A549 (cell line): ENCODE results near the gene RNF4. TPM values are rescaled to one million over a fixed set of nuclear protein-coding genes. Genes with fewer than 3 reads are reported as not detected.
"Not testable (repeated sequence)": the region's sequence is repeated elsewhere in the genome, so short reads cannot be mapped to it uniquely, and the experiment has no call there.

Experiments
- ATAC-seq, 2 experiments: fragments of 200-7000 bp in 1 of 2; fragments of >200 bp in 1 of 2; cut with Nextera tagmentation in 1 of 2; cut with Tn5 transposase in 1 of 2; 3 replicates each; pipeline versions ENCODE4 v1.8.0 to v1.9.1; 2018 to 2020; ENCODE audit warnings: mild to moderate bottlenecking in 1 of 2, moderate library complexity in 1 of 2
- CTCF ChIA-PET: fragments of 300-600 bp; sonication (Branson Sonifier 250); formaldehyde crosslinking; extraction: SDS; loops from one replicate; lab custom pipeline; 2021; ENCODE audit warnings: antibody characterized with exemption, inconsistent platforms; lab: Yijun Ruan, JAX
- POLR2A ChIA-PET: fragments of 350-600 bp; formaldehyde crosslinking; extraction: SDS; loops from one replicate; lab custom pipeline; 2021; ENCODE audit warnings: antibody characterized with exemption, inconsistent platforms; lab: Yijun Ruan, JAX
- DNase-seq, 2 experiments: peaks; one replicate each; pipeline versions ENCODE4 v3.0.0 to v3.0.0-alpha.2; 2011 to 2016; ENCODE audit warnings: low read depth in 1 of 2, low spot score in 1 of 2
- FAIRE-seq: peaks from 2 replicates; lab custom pipeline; 2011; peaks lifted over from hg19 to GRCh38; lab: Jason Lieb, UNC
- H3K27ac ChIP-seq, 2 experiments: fragments of >200 bp; sonication (Bioruptor Twin); formaldehyde crosslinking; 3 replicates each; pipeline ENCODE4 v1.5.1; 2016 to 2017
- H3K4me1 ChIP-seq: fragments of >200 bp; sonication (Bioruptor Twin); formaldehyde crosslinking; 3 replicates; pipeline ENCODE4 v1.6.1; 2016
- H3K4me2 ChIP-seq: fragments of >200 bp; sonication (Bioruptor Twin); formaldehyde crosslinking; 3 replicates; pipeline ENCODE4 v1.6.1; 2016
- H3K4me3 ChIP-seq: fragments of >200 bp; sonication (Bioruptor Twin); formaldehyde crosslinking; 3 replicates; pipeline ENCODE4 v1.5.1; 2016
- H3K9me3 ChIP-seq: fragments of >200 bp; sonication (Bioruptor Twin); formaldehyde crosslinking; 3 replicates; pipeline ENCODE4 v1.6.1; 2016
- ATOH8 ChIP-seq: fragments of 250-450 bp; sonication (Bioruptor Pico); IDR thresholded peaks from 2 replicates; pipeline ENCODE4 v1.5.0; 2020; ENCODE audit warnings: low read depth, mild to moderate bottlenecking, moderate library complexity
- CBX2 ChIP-seq: fragments of 200-600 bp; sonication (generic); IDR thresholded peaks from 2 replicates; pipeline ENCODE4 v1.6.1; 2016; ENCODE audit warnings: low read depth, mild to moderate bottlenecking, borderline replicate concordance
- CBX8 ChIP-seq: fragments of 200-600 bp; sonication (generic); IDR thresholded peaks from 2 replicates; pipeline ENCODE4 v1.6.1; 2016
- CEBPB ChIP-seq, 2 experiments: fragments of >200 bp in 1 of 2; sonication (Bioruptor Twin) in 1 of 2; formaldehyde crosslinking in 1 of 2; IDR thresholded peaks; 2 replicates each; pipeline ENCODE4 v1.6.1; 2012 to 2016
- E2F6 ChIP-seq: IDR thresholded peaks from 2 replicates; pipeline ENCODE4 v1.6.1; 2012; ENCODE audit warnings: low read depth, borderline replicate concordance
- ELK1 ChIP-seq: fragments of 150-350 bp; IDR thresholded peaks from 2 replicates; pipeline ENCODE4 v1.6.1; 2014; ENCODE audit warnings: low read depth, mild to moderate bottlenecking, low read length
- ESRRA ChIP-seq: fragments of 150-350 bp; IDR thresholded peaks from 2 replicates; pipeline ENCODE4 v1.6.1; 2014; ENCODE audit warnings: mild to moderate bottlenecking, low read length, borderline replicate concordance
- HES2 ChIP-seq: fragments of >200 bp; sonication (Bioruptor Twin); formaldehyde crosslinking; IDR thresholded peaks from 2 replicates; pipeline ENCODE4 v1.6.1; 2016
- JUN ChIP-seq, 2 experiments: fragments of >200 bp; sonication (Bioruptor Twin); formaldehyde crosslinking; IDR thresholded peaks; 2 replicates in 1 of 2; 3 replicates in 1 of 2; pipeline ENCODE4 v1.6.1; 2016 to 2017
- KDM5A ChIP-seq: fragments of 200-600 bp; sonication (generic); IDR thresholded peaks from 2 replicates; pipeline ENCODE4 v1.6.1; 2016; ENCODE audit warnings: antibody characterized with exemption, mild to moderate bottlenecking
- MAX ChIP-seq: IDR thresholded peaks from 2 replicates; pipeline ENCODE4 v1.6.1; 2012
- MYC ChIP-seq: IDR thresholded peaks from 2 replicates; pipeline ENCODE4 v1.6.1; 2012; ENCODE audit warnings: mild to moderate bottlenecking, inconsistent platforms, low read length, improper control_type of control experiment, borderline replicate concordance
- NPAS2 ChIP-seq: fragments of 250-450 bp; sonication (Bioruptor Pico); IDR thresholded peaks from 2 replicates; pipeline ENCODE4 v1.8.0; 2022; ENCODE audit warnings: mild to moderate bottlenecking, moderate library complexity, borderline replicate concordance
- PHF8 ChIP-seq: fragments of 200-600 bp; sonication (generic); IDR thresholded peaks from 2 replicates; pipeline ENCODE4 v1.6.1; 2016; ENCODE audit warnings: low read depth, mild to moderate bottlenecking, antibody characterized with exemption, moderate library complexity, borderline replicate concordance
- POLR2AphosphoS2 ChIP-seq: conservative IDR thresholded peaks from 2 replicates; pipeline ENCODE4 v1.6.1; 2012; ENCODE audit warnings: low read length, improper control_type of control experiment, inconsistent platforms
- RNF2 ChIP-seq: fragments of 200-600 bp; sonication (generic); IDR thresholded peaks from 2 replicates; pipeline ENCODE4 v1.6.1; 2016; ENCODE audit warnings: low read depth, mild to moderate bottlenecking, antibody characterized with exemption, moderate library complexity, borderline replicate concordance
- SMC3 ChIP-seq: fragments of >200 bp; sonication (Bioruptor Twin); formaldehyde crosslinking; IDR thresholded peaks from 3 replicates; pipeline ENCODE4 v1.6.1; 2018; ENCODE audit warnings: inconsistent platforms
- TP53 ChIP-seq: fragments of 250-450 bp; sonication (Bioruptor Pico); IDR thresholded peaks from 2 replicates; pipeline ENCODE4 v1.5.0; 2021; ENCODE audit warnings: mild to moderate bottlenecking, moderate library complexity
- USF2 ChIP-seq: fragments of 450-650 bp; IDR thresholded peaks from 2 replicates; pipeline ENCODE4 v1.6.1; 2014; ENCODE audit warnings: antibody characterized with exemption
- WGBS: methylation state at CpG from one replicate; pipeline ENCODE4 v1.1.6; 2017; ENCODE audit errors: missing lambda C conversion rate; 5-methylcytosine and 5-hydroxymethylcytosine counted together
- polyA plus RNA-seq, 4 experiments: library from polyadenylated mRNA; depleted of rRNA in 3 of 4; stranded (reverse); fragments of >200 nt; fragmentation: RNase III in 1 of 4; extraction: RNeasy Plus Mini Kit Qiagen cat#74134 plus additional on column Dnase treatment in 1 of 4; gene quantifications; 2 replicates in 3 of 4; 3 replicates in 1 of 4; pipeline ENCODE4 v1.2.3, GENCODE V29; 2011 to 2017

Gene RNF4
- polyA plus RNA-seq, 2 of the 4 experiments (the other 2 are of a cell fraction): 65.8 to 93.5 TPM

GRCh38 chr4:2512396-2513135, 43.7 kb downstream of the RNF4 start:
- DNase-seq: no peak
- TF ChIP-seq KDM5A (no peak), ESRRA (no peak), MAX (no peak), PHF8 (no peak), TP53 (CRISPR knock-in tag) (no peak), JUN (IDR thresholded peaks at IDR 0.05) (no peak), CEBPB (IDR thresholded peaks at IDR 0.05) (no peak), ATOH8 (CRISPR knock-in tag) (no peak), SMC3 (no peak), NPAS2 (CRISPR knock-in tag) (no peak), MYC (no peak), POLR2AphosphoS2 (no peak), USF2 (no peak), E2F6 (no peak), CBX2 (no peak), HES2 (no peak), RNF2 (no peak), ELK1 (no peak), CBX8 (no peak)
- TF ChIP-seq, all 56 proteins: peak for 0
- 93% methylated on average over 14 of the region's 15 CpGs for WGBS
- H3K4me2 ChIP-seq: no peak overlapping the region
- FAIRE-seq (no peak), ATAC-seq (no peak)
- POLR2A ChIA-PET: no interaction called here
- H3K4me1 ChIP-seq: no peaks in the 10 kb centered on the region
- CTCF ChIA-PET: no interaction called here
- H3K27ac ChIP-seq: no peak overlapping the region
- no peak overlapping the region for H3K4me3 ChIP-seq
- H3K9me3 ChIP-seq: no peaks in the 10 kb centered on the region

GRCh38 chr4:2514193-2514592, 45.3 kb downstream of the RNF4 start:
- H3K27ac ChIP-seq, FAIRE-seq, H3K4me1 ChIP-seq, POLR2A ChIA-PET, ATAC-seq, DNase-seq, H3K9me3 ChIP-seq, H3K4me2 ChIP-seq, H3K4me3 ChIP-seq, CTCF ChIA-PET: not testable (repeated sequence)
- 95% methylated on average over 9 of the region's 9 CpGs for WGBS

- FAIRE-seq, DNase-seq, H3K4me2 ChIP-seq, H3K9me3 ChIP-seq, H3K4me3 ChIP-seq, H3K27ac ChIP-seq, ATAC-seq, CTCF ChIA-PET, H3K4me1 ChIP-seq: not testable (repeated sequence)
- POLR2A ChIA-PET: interaction anchor here (0.6 kb wide), 1 partner anchor 57 kb away, joined by 4 read pairs; no protein-coding TSS in a partner anchor
- 91% methylated on average over 11 of the region's 11 CpGs for WGBS
Measured at GRCh38 chr4:2514944-2515343, 46.0 kb downstream of the RNF4 start.
